Right atrium auricular region (tissue), 2 donors: ENCODE data around the gene AP4E1. TPM values are rescaled to one million over a fixed set of nuclear protein-coding genes. Genes with fewer than 3 reads are reported as not detected.
A peak's percentile ranks its signal among the peaks of the same experiment; 100 is the strongest.

ENCODE experiments used
- DNase-seq: peaks from one replicate; pipeline ENCODE4 v3.0.0-alpha.2; 2019; ENCODE audit warnings: low spot score
- H3K27ac ChIP-seq, 2 donors: fragments of 200-600 bp; sonication (generic); 1 replicate in 1 of 2; 2 replicates in 1 of 2; pipeline ENCODE4 v1.5.1; 2016 to 2019
- H3K27me3 ChIP-seq, 2 donors: fragments of 200-600 bp; sonication (generic); one replicate each; pipeline versions ENCODE4 v1.5.1 to v1.6.0; 2017 to 2019
- H3K36me3 ChIP-seq: fragments of 200-600 bp; sonication (generic); one replicate; pipeline ENCODE4 v1.5.1; 2016
- H3K4me1 ChIP-seq, 2 donors: fragments of 200-600 bp; sonication (generic); one replicate each; pipeline versions ENCODE4 v1.5.1 to v1.6.0; 2017 to 2019
- H3K4me3 ChIP-seq, 2 donors: fragments of 200-600 bp; sonication (generic); 1 replicate in 1 of 2; 2 replicates in 1 of 2; pipeline ENCODE4 v1.5.1; 2017 to 2019; ENCODE audit warnings: mild to moderate bottlenecking in 1 of 2, moderate library complexity in 1 of 2
- H3K9me3 ChIP-seq, 2 donors: fragments of 200-600 bp; sonication (generic); one replicate each; pipeline ENCODE4 v1.5.1; 2019
- CTCF ChIP-seq, 2 donors: fragments of 200-600 bp; sonication (generic); IDR thresholded peaks; one replicate each; pipeline ENCODE4 v1.5.1; 2019; ENCODE audit warnings: antibody characterized with exemption in 2 of 2
- total RNA-seq, 2 donors: library from RNA; depleted of rRNA; stranded (reverse); fragments of >200 nt; gene quantifications; one replicate each; pipeline ENCODE4 v1.1.0, GENCODE V29; 2016

Gene AP4E1
- total RNA-seq, 2 donors from 2014 or later = 7.0 to 11.7 TPM

- Histone ChIP-seq H3K4me1 (peaks cover 0 to 3% of the 10 kb centered on the region in 2 donors), H3K27me3 (no peaks in the 10 kb centered on the region), H3K4me3 (no peak overlapping the region), H3K27ac (no peak overlapping the region), H3K9me3 (no peaks in the 10 kb centered on the region), H3K36me3 (no peaks in the 10 kb centered on the region)
- no peak for DNase-seq
- no peak for TF ChIP-seq CTCF (IDR thresholded peaks at IDR 0.05)
These were observed 29.4 kb upstream of the AP4E1 start for GRCh38 chr15:50879016-50879617.

- H3K4me1 ChIP-seq = peaks cover 0 to 12% of the 10 kb centered on the region in 2 donors
- peak overlapping the region in 1 of 2 donors; percentile 55 for H3K27ac ChIP-seq
- no peak overlapping the region for H3K4me3 ChIP-seq
- no peak for TF ChIP-seq CTCF (IDR thresholded peaks at IDR 0.05)
- no peaks in the 10 kb centered on the region for H3K9me3 ChIP-seq
- DNase-seq = no peak
- no peaks in the 10 kb centered on the region for H3K27me3 ChIP-seq
- no peaks in the 10 kb centered on the region for H3K36me3 ChIP-seq
These were observed 28.3 kb upstream of the AP4E1 start for GRCh38 chr15:50880206-50880605.

GRCh38 chr15:50880651-50881114 lies 27.8 kb upstream of the AP4E1 start:
- Histone ChIP-seq H3K27ac (peak overlapping the region in 1 of 2 donors; percentile 55), H3K4me1 (peaks cover 0 to 14% of the 10 kb centered on the region in 2 donors), H3K27me3 (no peaks in the 10 kb centered on the region)

GRCh38 chr15:50881121-50882048 lies 27.1 kb upstream of the AP4E1 start:
- no peak for TF ChIP-seq CTCF (IDR thresholded peaks at IDR 0.05)
- Histone ChIP-seq H3K27ac (no peak overlapping the region), H3K36me3 (no peaks in the 10 kb centered on the region), H3K4me1 (peaks cover 0 to 14% of the 10 kb centered on the region in 2 donors), H3K27me3 (no peaks in the 10 kb centered on the region), H3K4me3 (no peak overlapping the region), H3K9me3 (no peaks in the 10 kb centered on the region)
- no peak for DNase-seq

More at GRCh38 chr15:50880651-50881114, 27.8 kb upstream of the AP4E1 start:
- no peak for DNase-seq
- no peaks in the 10 kb centered on the region for H3K36me3 ChIP-seq
- H3K4me3 ChIP-seq = no peak overlapping the region
- H3K9me3 ChIP-seq = no peaks in the 10 kb centered on the region
- no peak for TF ChIP-seq CTCF (IDR thresholded peaks at IDR 0.05)

GRCh38 chr15:50883903-50884302 lies 24.6 kb upstream of the AP4E1 start:
- peaks cover 0 to 11% of the 10 kb centered on the region in 2 donors for H3K4me1 ChIP-seq
- no peaks in the 10 kb centered on the region for H3K27me3 ChIP-seq
- H3K4me3 ChIP-seq = no peak overlapping the region
- H3K9me3 ChIP-seq = no peaks in the 10 kb centered on the region
- no peak overlapping the region for H3K27ac ChIP-seq
- DNase-seq = no peak
- no peaks in the 10 kb centered on the region for H3K36me3 ChIP-seq
- TF ChIP-seq CTCF (IDR thresholded peaks at IDR 0.05) = no peak
